Measurements from ENCODE around the gene RIPOR1. TPM values are rescaled to one million over a fixed set of nuclear protein-coding genes. Genes with fewer than 3 reads are reported as not detected.

The RIPOR1 gene
- total and polyA plus RNA-seq, 2 donors = 5.7 to 25.4 TPM

GRCh38 chr16:67534431-67534830, 5.8 kb downstream of the RIPOR1 start:
- H3K4me1 ChIP-seq (ENCODE audit: control insufficient read depth in 2 of 2, insufficient read depth in 2 of 2, low read length in 2 of 2) = peaks cover 27 to 65% of the 10 kb centered on the region in 2 donors
- peaks cover 13 to 92% of the 10 kb centered on the region in 2 donors for H3K27me3 ChIP-seq (ENCODE audit: control insufficient read depth in 2 of 2, insufficient read depth in 1 of 2, low read length in 1 of 2)
- H3K27ac ChIP-seq (ENCODE audit: low read depth in 1 of 2, low read length in 1 of 2) = no peak overlapping the region

GRCh38 chr16:67535201-67535600, 6.6 kb downstream of the RIPOR1 start:
- no peak for DNase-seq (ENCODE audit: low read depth in 6 of 9, low spot score in 9 of 9)
- WGBS = 99% methylated on average over 2 of the region's 2 CpGs
- Histone ChIP-seq H3K9me3 (ENCODE audit: control insufficient read depth in 2 of 2, insufficient read depth in 1 of 2, low read length in 1 of 2) (peaks cover 0 to 8% of the 10 kb centered on the region in 2 donors), H3K27ac (ENCODE audit: low read depth in 1 of 2, low read length in 1 of 2) (peak overlapping the region in 1 of 2 donors; percentile 15), H3K27me3 (ENCODE audit: control insufficient read depth in 2 of 2, insufficient read depth in 1 of 2, low read length in 1 of 2) (peaks cover 6 to 84% of the 10 kb centered on the region in 2 donors), H3K4me1 (ENCODE audit: control insufficient read depth in 2 of 2, insufficient read depth in 2 of 2, low read length in 2 of 2) (peaks cover 19 to 60% of the 10 kb centered on the region in 2 donors), H3K4me3 (ENCODE audit: low read length in 2 of 2) (no peak overlapping the region), H3K36me3 (ENCODE audit: control insufficient read depth in 2 of 2, insufficient read depth in 2 of 2, low read length in 1 of 2) (peaks cover 5 to 9% of the 10 kb centered on the region in 2 donors)

More at GRCh38 chr16:67534431-67534830, 5.8 kb downstream of the RIPOR1 start:
- Histone ChIP-seq H3K9me3 (ENCODE audit: control insufficient read depth in 2 of 2, insufficient read depth in 1 of 2, low read length in 1 of 2) (peaks cover 0 to 12% of the 10 kb centered on the region in 2 donors), H3K36me3 (ENCODE audit: control insufficient read depth in 2 of 2, insufficient read depth in 2 of 2, low read length in 1 of 2) (peaks cover 0 to 4% of the 10 kb centered on the region in 2 donors), H3K4me3 (ENCODE audit: low read length in 2 of 2) (no peak overlapping the region)
- DNase-seq (ENCODE audit: low read depth in 6 of 9, low spot score in 9 of 9) = no peak

GRCh38 chr16:67537270-67537635, 8.6 kb downstream of the RIPOR1 start:
- peak in 1 of 9 donors; percentile 39 for DNase-seq (ENCODE audit: low read depth in 6 of 9, low spot score in 9 of 9)
- H3K4me3 ChIP-seq (ENCODE audit: low read length in 2 of 2) = peak overlapping the region; percentile 66 to 70
- H3K27me3 ChIP-seq (ENCODE audit: control insufficient read depth in 2 of 2, insufficient read depth in 1 of 2, low read length in 1 of 2) = peaks cover 3 to 64% of the 10 kb centered on the region in 2 donors
- peaks cover 11 to 29% of the 10 kb centered on the region in 2 donors for H3K36me3 ChIP-seq (ENCODE audit: control insufficient read depth in 2 of 2, insufficient read depth in 2 of 2, low read length in 1 of 2)
- 1% methylated on average over 32 of the region's 32 CpGs for WGBS
- H3K27ac ChIP-seq (ENCODE audit: low read depth in 1 of 2, low read length in 1 of 2) = peak overlapping the region; percentile 60 to 78
- H3K9me3 ChIP-seq (ENCODE audit: control insufficient read depth in 2 of 2, insufficient read depth in 1 of 2, low read length in 1 of 2) = peaks cover 0 to 2% of the 10 kb centered on the region in 2 donors
- H3K4me1 ChIP-seq (ENCODE audit: control insufficient read depth in 2 of 2, insufficient read depth in 2 of 2, low read length in 2 of 2) = peaks cover 4 to 52% of the 10 kb centered on the region in 2 donors

- H3K27me3 ChIP-seq (ENCODE audit: control insufficient read depth in 2 of 2, insufficient read depth in 1 of 2, low read length in 1 of 2) = peaks cover 3 to 57% of the 10 kb centered on the region in 2 donors
Observed at GRCh38 chr16:67537636-67538591, 9.3 kb downstream of the RIPOR1 start.

GRCh38 chr16:67538666-67539101, 10.1 kb downstream of the RIPOR1 start:
- H3K4me3 ChIP-seq (ENCODE audit: low read length in 2 of 2) = peak overlapping the region; percentile 66 to 70
- peaks cover 0 to 2% of the 10 kb centered on the region in 2 donors for H3K9me3 ChIP-seq (ENCODE audit: control insufficient read depth in 2 of 2, insufficient read depth in 1 of 2, low read length in 1 of 2)
- H3K4me1 ChIP-seq (ENCODE audit: control insufficient read depth in 2 of 2, insufficient read depth in 2 of 2, low read length in 2 of 2) = peaks cover 14 to 66% of the 10 kb centered on the region in 2 donors
- 81% methylated on average over 23 of the region's 23 CpGs for WGBS
- H3K36me3 ChIP-seq (ENCODE audit: control insufficient read depth in 2 of 2, insufficient read depth in 2 of 2, low read length in 1 of 2) = peaks cover 21 to 38% of the 10 kb centered on the region in 2 donors
- H3K27ac ChIP-seq (ENCODE audit: low read depth in 1 of 2, low read length in 1 of 2) = peak overlapping the region in 1 of 2 donors; percentile 48
- H3K27me3 ChIP-seq (ENCODE audit: control insufficient read depth in 2 of 2, insufficient read depth in 1 of 2, low read length in 1 of 2) = peaks cover 3 to 51% of the 10 kb centered on the region in 2 donors
- DNase-seq (ENCODE audit: low read depth in 6 of 9, low spot score in 9 of 9) = no peak

More at GRCh38 chr16:67537636-67538591, 9.3 kb downstream of the RIPOR1 start:
- Histone ChIP-seq H3K4me1 (ENCODE audit: control insufficient read depth in 2 of 2, insufficient read depth in 2 of 2, low read length in 2 of 2) (peaks cover 10 to 58% of the 10 kb centered on the region in 2 donors), H3K4me3 (ENCODE audit: low read length in 2 of 2) (peak overlapping the region; percentile 66 to 70), H3K9me3 (ENCODE audit: control insufficient read depth in 2 of 2, insufficient read depth in 1 of 2, low read length in 1 of 2) (peaks cover 0 to 2% of the 10 kb centered on the region in 2 donors), H3K27ac (ENCODE audit: low read depth in 1 of 2, low read length in 1 of 2) (peak overlapping the region; percentile 60 to 78), H3K36me3 (ENCODE audit: control insufficient read depth in 2 of 2, insufficient read depth in 2 of 2, low read length in 1 of 2) (peaks cover 14 to 31% of the 10 kb centered on the region in 2 donors)
- DNase-seq (ENCODE audit: low read depth in 6 of 9, low spot score in 9 of 9) = peak in 4 of 9 donors; percentile 69 to 87 (median 76)
- WGBS = 3% methylated on average over 97 of the region's 97 CpGs

- peak overlapping the region in 1 of 2 donors; percentile 19 for H3K27ac ChIP-seq (ENCODE audit: low read depth in 1 of 2, low read length in 1 of 2)
- 85% methylated on average over 4 of the region's 4 CpGs for WGBS
Observed at GRCh38 chr16:67539271-67539670, 10.6 kb downstream of the RIPOR1 start.

GRCh38 chr16:67539691-67540635, 11.3 kb downstream of the RIPOR1 start:
- H3K4me3 ChIP-seq (ENCODE audit: low read length in 2 of 2) = no peak overlapping the region
- peak overlapping the region in 1 of 2 donors; percentile 15 for H3K27ac ChIP-seq (ENCODE audit: low read depth in 1 of 2, low read length in 1 of 2)
- peaks cover 3 to 44% of the 10 kb centered on the region in 2 donors for H3K27me3 ChIP-seq (ENCODE audit: control insufficient read depth in 2 of 2, insufficient read depth in 1 of 2, low read length in 1 of 2)
- peaks cover 0 to 2% of the 10 kb centered on the region in 2 donors for H3K9me3 ChIP-seq (ENCODE audit: control insufficient read depth in 2 of 2, insufficient read depth in 1 of 2, low read length in 1 of 2)
- DNase-seq (ENCODE audit: low read depth in 6 of 9, low spot score in 9 of 9) = peak in 1 of 9 donors; percentile 13
- WGBS = 96% methylated on average over 27 of the region's 27 CpGs
- peaks cover 14 to 72% of the 10 kb centered on the region in 2 donors for H3K4me1 ChIP-seq (ENCODE audit: control insufficient read depth in 2 of 2, insufficient read depth in 2 of 2, low read length in 2 of 2)
- H3K36me3 ChIP-seq (ENCODE audit: control insufficient read depth in 2 of 2, insufficient read depth in 2 of 2, low read length in 1 of 2) = peaks cover 32 to 50% of the 10 kb centered on the region in 2 donors

More at GRCh38 chr16:67539271-67539670, 10.6 kb downstream of the RIPOR1 start:
- Histone ChIP-seq H3K36me3 (ENCODE audit: control insufficient read depth in 2 of 2, insufficient read depth in 2 of 2, low read length in 1 of 2) (peaks cover 27 to 43% of the 10 kb centered on the region in 2 donors), H3K27me3 (ENCODE audit: control insufficient read depth in 2 of 2, insufficient read depth in 1 of 2, low read length in 1 of 2) (peaks cover 3 to 48% of the 10 kb centered on the region in 2 donors), H3K4me1 (ENCODE audit: control insufficient read depth in 2 of 2, insufficient read depth in 2 of 2, low read length in 2 of 2) (peaks cover 14 to 72% of the 10 kb centered on the region in 2 donors), H3K9me3 (ENCODE audit: control insufficient read depth in 2 of 2, insufficient read depth in 1 of 2, low read length in 1 of 2) (peaks cover 0 to 2% of the 10 kb centered on the region in 2 donors), H3K4me3 (ENCODE audit: low read length in 2 of 2) (no peak overlapping the region)
- DNase-seq (ENCODE audit: low read depth in 6 of 9, low spot score in 9 of 9) = no peak

GRCh38 chr16:67540756-67541155, 12.1 kb downstream of the RIPOR1 start:
- 98% methylated on average over 1 of the region's 1 CpG for WGBS
- H3K4me1 ChIP-seq (ENCODE audit: control insufficient read depth in 2 of 2, insufficient read depth in 2 of 2, low read length in 2 of 2) = peaks cover 20 to 73% of the 10 kb centered on the region in 2 donors
- H3K36me3 ChIP-seq (ENCODE audit: control insufficient read depth in 2 of 2, insufficient read depth in 2 of 2, low read length in 1 of 2) = peaks cover 37 to 58% of the 10 kb centered on the region in 2 donors
- H3K27ac ChIP-seq (ENCODE audit: low read depth in 1 of 2, low read length in 1 of 2) = no peak overlapping the region
- H3K27me3 ChIP-seq (ENCODE audit: control insufficient read depth in 2 of 2, insufficient read depth in 1 of 2, low read length in 1 of 2) = peaks cover 3 to 36% of the 10 kb centered on the region in 2 donors
- DNase-seq (ENCODE audit: low read depth in 6 of 9, low spot score in 9 of 9) = no peak
- H3K4me3 ChIP-seq (ENCODE audit: low read length in 2 of 2) = no peak overlapping the region
- peaks cover 0 to 2% of the 10 kb centered on the region in 2 donors for H3K9me3 ChIP-seq (ENCODE audit: control insufficient read depth in 2 of 2, insufficient read depth in 1 of 2, low read length in 1 of 2)
